Liver (tissue), 9 donors: ENCODE data around the gene B3GAT1. TPM values are rescaled to one million over a fixed set of nuclear protein-coding genes. Genes with fewer than 3 reads are reported as not detected.

Experiments
- DNase-seq: peaks from one replicate; pipeline ENCODE4 v3.0.0-alpha.2; 2017; ENCODE audit warnings: low spot score
- H3K27ac ChIP-seq, 2 donors: one replicate each; pipeline ENCODE4 v1.7.0; 2013; ENCODE audit warnings: inconsistent platforms in 2 of 2, low read length in 2 of 2, control low read depth in 1 of 2, low read depth in 1 of 2, mild to moderate bottlenecking in 1 of 2
- H3K27me3 ChIP-seq, 4 donors: one replicate each; pipeline versions ENCODE4 v1.6.1 to v1.7.0; 2013; ENCODE audit warnings: low read length in 3 of 4, inconsistent platforms in 1 of 4, mild to moderate bottlenecking in 1 of 4, moderate library complexity in 1 of 4; ENCODE audit not compliant: control insufficient read depth in 4 of 4, insufficient read depth in 4 of 4
- H3K36me3 ChIP-seq, 4 donors: one replicate each; pipeline versions ENCODE4 v1.6.1 to v1.7.0; 2013; ENCODE audit warnings: low read length in 3 of 4, mild to moderate bottlenecking in 3 of 4, low read depth in 1 of 4, moderate library complexity in 1 of 4; ENCODE audit not compliant: control insufficient read depth in 4 of 4, insufficient read depth in 3 of 4
- H3K4me1 ChIP-seq, 4 donors: one replicate each; pipeline versions ENCODE4 v1.6.1 to v1.7.0; 2013; ENCODE audit warnings: low read length in 3 of 4, mild to moderate bottlenecking in 3 of 4, moderate library complexity in 1 of 4; ENCODE audit not compliant: control insufficient read depth in 4 of 4, insufficient read depth in 4 of 4
- H3K4me3 ChIP-seq, 3 donors: one replicate each; pipeline versions ENCODE4 v1.6.1 to v1.7.0; 2013; ENCODE audit warnings: low read length in 3 of 3, control low read depth in 1 of 3, low read depth in 1 of 3, mild to moderate bottlenecking in 1 of 3
- H3K9ac ChIP-seq, 2 donors: one replicate each; pipeline ENCODE4 v1.7.0; 2013; ENCODE audit warnings: low read length in 2 of 2, mild to moderate bottlenecking in 2 of 2, moderate library complexity in 2 of 2, control low read depth in 1 of 2, low read depth in 1 of 2
- H3K9me3 ChIP-seq, 4 donors: one replicate each; pipeline versions ENCODE4 v1.6.1 to v1.7.0; 2013; ENCODE audit warnings: low read length in 3 of 4; ENCODE audit not compliant: control insufficient read depth in 4 of 4
- EGR1 ChIP-seq, 2 donors: IDR thresholded peaks; 2 replicates each; pipeline ENCODE4 v1.6.1; 2016 to 2018; ENCODE audit warnings: antibody characterized with exemption in 2 of 2, low read depth in 2 of 2
- FOXA1 ChIP-seq: IDR thresholded peaks from 2 replicates; pipeline ENCODE4 v1.6.1; 2016; ENCODE audit warnings: antibody characterized with exemption
- FOXA2 ChIP-seq: IDR thresholded peaks from 2 replicates; pipeline ENCODE4 v1.6.1; 2016; ENCODE audit warnings: antibody characterized with exemption
- GABPA ChIP-seq, 2 donors: IDR thresholded peaks in 1 of 2; conservative IDR thresholded peaks in 1 of 2; 2 replicates each; pipeline ENCODE4 v1.6.1; 2016; ENCODE audit warnings: antibody characterized with exemption in 2 of 2, mild to moderate bottlenecking in 1 of 2, moderate library complexity in 1 of 2
- HNF4G ChIP-seq: IDR thresholded peaks from 2 replicates; pipeline ENCODE4 v1.6.1; 2016; ENCODE audit warnings: antibody characterized with exemption
- JUND ChIP-seq, 2 donors: IDR thresholded peaks; 2 replicates each; pipeline ENCODE4 v1.6.1; 2016; ENCODE audit warnings: antibody characterized with exemption in 2 of 2
- NR2F2 ChIP-seq: IDR thresholded peaks from 2 replicates; pipeline ENCODE4 v1.6.1; 2016; ENCODE audit warnings: antibody characterized with exemption
- RAD21 ChIP-seq, 2 donors: IDR thresholded peaks; 2 replicates each; pipeline ENCODE4 v1.6.1; 2016; ENCODE audit warnings: antibody characterized with exemption in 2 of 2, mild to moderate bottlenecking in 2 of 2
- RXRA ChIP-seq, 2 donors: IDR thresholded peaks; 2 replicates each; pipeline ENCODE4 v1.6.1; 2017 to 2018; ENCODE audit warnings: antibody characterized with exemption in 2 of 2, mild to moderate bottlenecking in 1 of 2
- SP1 ChIP-seq: IDR thresholded peaks from 2 replicates; pipeline ENCODE4 v1.6.1; 2018; ENCODE audit warnings: antibody characterized with exemption, mild to moderate bottlenecking
- TAF1 ChIP-seq: conservative IDR thresholded peaks from 2 replicates; pipeline ENCODE4 v1.6.1; 2016; ENCODE audit warnings: antibody characterized with exemption, mild to moderate bottlenecking
- WGBS: extraction: QIAGEN DNeasy Blood & Tissue Kit; methylation state at CpG from one replicate; pipeline ENCODE4 v1.1.7; 2013; 5-methylcytosine and 5-hydroxymethylcytosine counted together
- polyA plus RNA-seq, 2 donors: library from polyadenylated mRNA; stranded (reverse) in 1 of 2; unstranded in 1 of 2; fragments of 200-250 nt in 1 of 2; fragments of >200 nt in 1 of 2; fragmentation: Nextera tagmentation in 1 of 2; extraction: Ambion mirVana in 1 of 2; gene quantifications; one replicate each; pipeline versions ENCODE4 v1.2.1 to v1.2.3, GENCODE V29; 2013 to 2015
- total RNA-seq, 2 donors: library from RNA; depleted of rRNA; stranded (reverse); fragments of >200 nt; gene quantifications; one replicate each; pipeline ENCODE4 v1.2.3, GENCODE V29; 2014
- TF ChIP-seq, protein P1 (sequence below): IDR thresholded peaks from 2 replicates; pipeline ENCODE4 v1.6.1; 2016; ENCODE audit warnings: antibody characterized with exemption
- TF ChIP-seq, protein P2 (sequence below): IDR thresholded peaks from 2 replicates; pipeline ENCODE4 v1.6.1; 2016; ENCODE audit warnings: antibody characterized with exemption
- TF ChIP-seq, protein P3 (sequence below): IDR thresholded peaks from 2 replicates; pipeline ENCODE4 v1.6.1; 2016; ENCODE audit warnings: antibody characterized with exemption
- TF ChIP-seq, protein P4 (sequence below): fragments of 150-350 bp; IDR thresholded peaks from 2 replicates; pipeline ENCODE4 v1.5.1; 2017; ENCODE audit warnings: improper control_type of control experiment, low read depth, low read length; ENCODE audit not compliant: missing input control
- TF ChIP-seq, protein P5 (sequence below): IDR thresholded peaks from 2 replicates; pipeline ENCODE4 v1.6.1; 2016; ENCODE audit warnings: antibody characterized with exemption, mild to moderate bottlenecking
- donor health status: healthy.
- donor health status: healthy.
- donor health status: healthy.
- donor health status: healthy.
- donor health status: healthy.

B3GAT1 gene
- total and polyA plus RNA-seq, 4 donors = 0.13 to 6.6 (median 0.25) TPM; not detected in 1

DNA sequence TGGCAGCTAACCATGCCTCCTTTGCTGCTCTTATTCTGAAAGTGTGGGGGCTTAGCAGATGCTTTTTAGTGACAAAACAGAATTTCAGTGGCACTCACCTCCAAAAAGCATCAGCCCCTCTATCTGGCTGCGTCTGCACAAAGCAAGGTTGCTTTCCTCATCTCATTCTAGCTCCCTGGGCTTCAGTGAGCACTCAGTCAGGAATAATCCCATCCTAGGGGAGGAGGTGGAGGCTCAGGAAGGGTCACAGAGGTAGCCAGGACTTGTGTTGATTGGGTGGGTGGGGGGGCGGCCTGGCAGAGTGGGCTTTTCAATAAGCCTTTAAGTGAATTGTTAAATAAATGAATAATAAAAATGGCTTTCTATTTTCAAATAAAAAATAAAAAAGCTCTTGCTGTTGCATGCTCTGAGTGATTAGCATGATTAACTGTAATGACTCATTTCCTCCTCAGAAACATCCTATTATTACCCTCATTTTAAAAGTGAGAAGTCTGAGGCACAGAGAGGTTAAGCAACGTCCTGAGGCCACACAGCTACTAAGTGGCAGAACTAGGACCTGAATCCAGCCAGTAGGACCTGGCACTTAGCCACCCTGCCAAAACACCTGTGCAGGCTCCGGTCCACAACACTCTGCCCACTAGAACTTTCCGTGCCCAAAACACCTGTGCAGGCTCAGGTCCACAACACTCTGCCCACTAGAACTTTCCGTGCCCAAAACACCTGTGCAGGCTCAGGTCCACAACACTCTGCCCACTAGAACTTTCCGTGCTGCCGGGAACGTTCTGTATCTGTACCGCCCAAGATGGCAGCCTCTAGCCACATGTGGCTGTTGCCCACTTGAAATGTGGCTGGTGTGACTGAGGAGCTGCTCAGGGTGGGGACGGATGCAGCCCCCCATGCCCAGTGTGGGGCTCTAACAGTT lies 5.5 kb downstream of the B3GAT1 start:
- WGBS = 79% methylated on average over 11 of the region's 11 CpGs
- no peak overlapping the region for H3K9ac ChIP-seq
- TF ChIP-seq EGR1 (IDR thresholded peaks at IDR 0.05; ENCODE audit: low read depth in 2 of 2) (no peak), TAF1 (no peak), NR2F2 (no peak), GABPA (IDR thresholded peaks at IDR 0.05 in 1 of 2, conservative IDR thresholded peaks at IDR 0.05 in 1 of 2) (no peak), FOXA2 (no peak), RXRA (IDR thresholded peaks at IDR 0.05) (no peak), RAD21 (IDR thresholded peaks at IDR 0.05) (no peak), JUND (IDR thresholded peaks at IDR 0.05) (no peak), FOXA1 (no peak), HNF4G (no peak), SP1 (no peak)
- TF ChIP-seq, protein P1, sequence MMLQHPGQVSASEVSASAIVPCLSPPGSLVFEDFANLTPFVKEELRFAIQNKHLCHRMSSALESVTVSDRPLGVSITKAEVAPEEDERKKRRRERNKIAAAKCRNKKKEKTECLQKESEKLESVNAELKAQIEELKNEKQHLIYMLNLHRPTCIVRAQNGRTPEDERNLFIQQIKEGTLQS = no peak
- TF ChIP-seq, protein P2, sequence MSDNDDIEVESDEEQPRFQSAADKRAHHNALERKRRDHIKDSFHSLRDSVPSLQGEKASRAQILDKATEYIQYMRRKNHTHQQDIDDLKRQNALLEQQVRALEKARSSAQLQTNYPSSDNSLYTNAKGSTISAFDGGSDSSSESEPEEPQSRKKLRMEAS = no peak
- TF ChIP-seq, protein P3, sequence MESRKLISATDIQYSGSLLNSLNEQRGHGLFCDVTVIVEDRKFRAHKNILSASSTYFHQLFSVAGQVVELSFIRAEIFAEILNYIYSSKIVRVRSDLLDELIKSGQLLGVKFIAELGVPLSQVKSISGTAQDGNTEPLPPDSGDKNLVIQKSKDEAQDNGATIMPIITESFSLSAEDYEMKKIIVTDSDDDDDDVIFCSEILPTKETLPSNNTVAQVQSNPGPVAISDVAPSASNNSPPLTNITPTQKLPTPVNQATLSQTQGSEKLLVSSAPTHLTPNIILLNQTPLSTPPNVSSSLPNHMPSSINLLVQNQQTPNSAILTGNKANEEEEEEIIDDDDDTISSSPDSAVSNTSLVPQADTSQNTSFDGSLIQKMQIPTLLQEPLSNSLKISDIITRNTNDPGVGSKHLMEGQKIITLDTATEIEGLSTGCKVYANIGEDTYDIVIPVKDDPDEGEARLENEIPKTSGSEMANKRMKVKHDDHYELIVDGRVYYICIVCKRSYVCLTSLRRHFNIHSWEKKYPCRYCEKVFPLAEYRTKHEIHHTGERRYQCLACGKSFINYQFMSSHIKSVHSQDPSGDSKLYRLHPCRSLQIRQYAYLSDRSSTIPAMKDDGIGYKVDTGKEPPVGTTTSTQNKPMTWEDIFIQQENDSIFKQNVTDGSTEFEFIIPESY = no peak
- TF ChIP-seq, protein P4, sequence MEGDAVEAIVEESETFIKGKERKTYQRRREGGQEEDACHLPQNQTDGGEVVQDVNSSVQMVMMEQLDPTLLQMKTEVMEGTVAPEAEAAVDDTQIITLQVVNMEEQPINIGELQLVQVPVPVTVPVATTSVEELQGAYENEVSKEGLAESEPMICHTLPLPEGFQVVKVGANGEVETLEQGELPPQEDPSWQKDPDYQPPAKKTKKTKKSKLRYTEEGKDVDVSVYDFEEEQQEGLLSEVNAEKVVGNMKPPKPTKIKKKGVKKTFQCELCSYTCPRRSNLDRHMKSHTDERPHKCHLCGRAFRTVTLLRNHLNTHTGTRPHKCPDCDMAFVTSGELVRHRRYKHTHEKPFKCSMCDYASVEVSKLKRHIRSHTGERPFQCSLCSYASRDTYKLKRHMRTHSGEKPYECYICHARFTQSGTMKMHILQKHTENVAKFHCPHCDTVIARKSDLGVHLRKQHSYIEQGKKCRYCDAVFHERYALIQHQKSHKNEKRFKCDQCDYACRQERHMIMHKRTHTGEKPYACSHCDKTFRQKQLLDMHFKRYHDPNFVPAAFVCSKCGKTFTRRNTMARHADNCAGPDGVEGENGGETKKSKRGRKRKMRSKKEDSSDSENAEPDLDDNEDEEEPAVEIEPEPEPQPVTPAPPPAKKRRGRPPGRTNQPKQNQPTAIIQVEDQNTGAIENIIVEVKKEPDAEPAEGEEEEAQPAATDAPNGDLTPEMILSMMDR = no peak
- TF ChIP-seq, protein P5, sequence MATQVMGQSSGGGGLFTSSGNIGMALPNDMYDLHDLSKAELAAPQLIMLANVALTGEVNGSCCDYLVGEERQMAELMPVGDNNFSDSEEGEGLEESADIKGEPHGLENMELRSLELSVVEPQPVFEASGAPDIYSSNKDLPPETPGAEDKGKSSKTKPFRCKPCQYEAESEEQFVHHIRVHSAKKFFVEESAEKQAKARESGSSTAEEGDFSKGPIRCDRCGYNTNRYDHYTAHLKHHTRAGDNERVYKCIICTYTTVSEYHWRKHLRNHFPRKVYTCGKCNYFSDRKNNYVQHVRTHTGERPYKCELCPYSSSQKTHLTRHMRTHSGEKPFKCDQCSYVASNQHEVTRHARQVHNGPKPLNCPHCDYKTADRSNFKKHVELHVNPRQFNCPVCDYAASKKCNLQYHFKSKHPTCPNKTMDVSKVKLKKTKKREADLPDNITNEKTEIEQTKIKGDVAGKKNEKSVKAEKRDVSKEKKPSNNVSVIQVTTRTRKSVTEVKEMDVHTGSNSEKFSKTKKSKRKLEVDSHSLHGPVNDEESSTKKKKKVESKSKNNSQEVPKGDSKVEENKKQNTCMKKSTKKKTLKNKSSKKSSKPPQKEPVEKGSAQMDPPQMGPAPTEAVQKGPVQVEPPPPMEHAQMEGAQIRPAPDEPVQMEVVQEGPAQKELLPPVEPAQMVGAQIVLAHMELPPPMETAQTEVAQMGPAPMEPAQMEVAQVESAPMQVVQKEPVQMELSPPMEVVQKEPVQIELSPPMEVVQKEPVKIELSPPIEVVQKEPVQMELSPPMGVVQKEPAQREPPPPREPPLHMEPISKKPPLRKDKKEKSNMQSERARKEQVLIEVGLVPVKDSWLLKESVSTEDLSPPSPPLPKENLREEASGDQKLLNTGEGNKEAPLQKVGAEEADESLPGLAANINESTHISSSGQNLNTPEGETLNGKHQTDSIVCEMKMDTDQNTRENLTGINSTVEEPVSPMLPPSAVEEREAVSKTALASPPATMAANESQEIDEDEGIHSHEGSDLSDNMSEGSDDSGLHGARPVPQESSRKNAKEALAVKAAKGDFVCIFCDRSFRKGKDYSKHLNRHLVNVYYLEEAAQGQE = no peak
- H3K36me3 ChIP-seq = no peaks in the 10 kb centered on the region
- DNase-seq = no peak
- no peaks in the 10 kb centered on the region for H3K9me3 ChIP-seq
- H3K4me1 ChIP-seq = peaks cover 5 to 38% (median 21%) of the 10 kb centered on the region in 4 donors
- H3K27ac ChIP-seq = peak overlapping the region in 1 of 2 donors; percentile 85
- no peak overlapping the region for H3K4me3 ChIP-seq
- no peaks in the 10 kb centered on the region for H3K27me3 ChIP-seq
